NCI-H526 (cell line): ENCODE data around the gene SLC6A19.

Experiments used
- DNase-seq, 2 experiments: peaks; one replicate each; lab custom pipeline; 2025; lab: John Stamatoyannopoulos, UW

SLC6A19 gene

GRCh38 chr5:1244255-1244654 is 42.9 kb downstream of the SLC6A19 start:
- DNase-seq: no peak

GRCh38 chr5:1244976-1245375 is 43.6 kb downstream of the SLC6A19 start:
- DNase-seq: no peak

DNA sequence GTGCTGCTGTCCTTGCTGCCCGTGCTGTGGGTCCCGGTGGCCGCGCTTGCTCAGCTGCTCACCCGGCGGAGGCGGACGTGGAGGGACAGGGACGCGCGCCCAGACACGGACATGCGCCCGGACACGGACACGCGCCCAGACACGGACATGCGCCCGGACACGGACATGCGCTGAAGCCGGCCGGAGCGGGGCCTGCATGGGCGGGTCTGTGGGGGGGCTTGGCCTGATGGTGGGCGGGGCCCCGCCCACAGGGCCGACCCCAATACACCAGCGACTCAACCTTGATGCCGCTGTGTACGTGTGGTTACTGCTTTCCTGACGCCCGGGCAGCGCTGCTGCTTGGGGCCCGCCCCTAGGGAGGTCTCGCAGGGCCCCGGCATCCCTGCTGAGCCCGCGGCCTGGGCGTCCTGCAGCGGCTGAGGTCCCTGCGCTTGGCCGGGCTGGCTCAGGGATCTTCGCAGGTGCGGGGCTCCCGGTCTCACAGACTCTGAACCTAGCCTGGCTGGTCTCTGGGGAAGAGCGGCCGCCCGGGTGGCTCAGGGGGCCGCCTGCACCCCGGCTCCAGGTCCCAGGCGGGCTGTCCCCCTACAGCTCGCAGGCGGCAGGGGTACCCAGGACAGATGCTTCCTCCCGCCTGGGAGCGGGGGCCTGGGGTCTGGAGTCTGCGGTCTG is 44.6 kb downstream of the SLC6A19 start:
- peak in 1 of 2 experiments; percentile 66 for DNase-seq

DNA sequence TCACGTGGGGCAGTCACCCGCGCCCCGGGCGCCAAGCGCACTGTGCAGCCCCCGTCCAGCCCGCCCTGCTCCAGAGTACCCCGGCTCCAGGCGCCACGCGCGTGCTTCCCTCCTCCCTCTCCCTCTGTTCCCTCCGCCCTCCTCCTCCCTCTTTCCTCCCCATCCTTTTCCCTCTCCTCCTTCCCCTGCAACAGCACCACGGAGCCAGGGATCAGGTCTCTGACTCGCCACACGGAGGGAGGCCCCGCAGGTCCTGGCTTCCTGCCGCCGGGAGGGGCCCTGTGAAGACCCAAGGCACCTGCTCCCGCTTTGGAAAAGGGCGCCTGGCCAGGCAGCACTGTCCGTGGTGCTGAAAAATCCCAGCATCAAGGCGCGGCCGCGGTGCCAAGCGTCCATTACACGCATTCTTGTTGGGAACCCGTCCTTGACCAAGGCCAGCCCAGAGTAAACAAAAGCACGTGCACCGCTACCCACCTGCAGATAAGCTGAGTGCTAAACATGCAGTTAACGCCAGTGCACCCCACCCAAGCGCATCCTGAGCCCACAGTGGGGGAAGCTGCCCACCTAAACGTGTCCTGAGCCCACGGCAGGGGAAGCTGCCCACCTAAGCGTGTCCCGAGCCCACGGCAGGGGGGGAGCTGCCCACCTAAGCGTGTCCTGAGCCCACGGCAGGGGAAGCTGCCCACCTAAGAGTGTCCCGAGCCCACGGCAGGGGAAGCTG is 45.5 kb downstream of the SLC6A19 start:
- peak in 1 of 2 experiments; percentile 28 for DNase-seq

DNA sequence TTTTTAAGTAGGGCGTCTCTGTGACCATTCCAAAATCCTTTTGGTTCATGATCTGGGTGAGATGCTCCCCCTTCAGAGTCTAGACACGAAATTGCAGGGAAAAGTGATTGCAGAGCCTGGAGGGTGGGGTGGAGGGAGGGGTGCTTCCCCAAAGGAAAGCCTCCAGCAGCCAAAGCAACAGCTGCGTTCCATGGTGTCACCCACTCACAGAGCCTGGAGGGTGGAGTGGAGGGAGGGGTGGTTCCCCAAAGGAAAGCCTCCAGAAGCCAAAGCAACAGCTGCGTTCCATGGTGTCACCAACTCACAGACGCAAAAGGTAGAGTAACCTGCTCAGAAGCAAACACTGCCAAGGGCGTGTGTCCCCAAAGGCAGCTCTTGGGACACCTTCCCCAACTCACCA is 46.4 kb downstream of the SLC6A19 start:
- no peak for DNase-seq

DNA sequence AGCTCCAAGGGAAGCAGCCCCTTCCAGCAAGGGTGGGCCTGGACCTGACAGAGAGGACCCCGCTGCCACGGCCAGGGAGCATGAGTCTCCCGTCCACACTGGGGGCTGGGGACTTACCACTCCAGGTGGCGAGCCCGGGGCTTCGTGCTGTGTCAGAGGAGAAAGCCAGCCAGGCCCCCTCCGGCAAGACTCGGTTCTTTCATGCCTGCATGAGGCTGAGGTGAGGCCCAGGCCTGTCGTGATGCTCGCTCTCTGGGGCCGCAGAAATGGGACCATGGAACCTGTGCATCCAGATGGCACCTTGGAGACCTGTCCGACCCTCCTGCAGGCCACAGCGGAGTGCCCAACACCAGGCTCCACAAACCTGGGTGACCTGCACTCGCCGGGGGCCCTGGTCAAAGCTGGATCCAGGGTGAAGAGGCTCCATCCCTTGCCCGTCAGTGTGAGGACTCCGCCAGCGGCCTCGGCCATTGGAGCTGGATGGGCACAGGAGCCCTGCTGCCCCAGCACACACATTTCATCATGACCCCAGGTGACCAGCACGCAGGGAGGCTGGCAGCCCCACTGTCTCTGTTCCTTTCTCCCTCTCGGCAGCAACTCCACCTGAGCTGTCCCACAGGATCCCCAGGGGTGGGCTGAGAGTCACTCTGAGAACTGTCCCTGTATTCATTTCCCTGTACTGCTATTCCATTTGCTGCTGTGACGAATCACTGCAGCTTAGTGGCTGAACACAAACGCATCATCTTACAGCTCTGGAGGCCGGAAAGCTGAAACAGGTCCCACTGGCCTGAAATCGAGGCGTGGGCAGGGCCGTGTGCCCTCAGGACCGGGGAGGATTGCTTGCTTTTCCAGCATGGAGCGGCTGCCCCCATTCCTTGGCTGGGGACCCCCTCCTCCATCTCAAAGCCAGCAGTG is 48.2 kb downstream of the SLC6A19 start:
- DNase-seq: no peak

- no peak for DNase-seq
Observed at GRCh38 chr5:1251678-1252580, 50.5 kb downstream of the SLC6A19 start.

DNA sequence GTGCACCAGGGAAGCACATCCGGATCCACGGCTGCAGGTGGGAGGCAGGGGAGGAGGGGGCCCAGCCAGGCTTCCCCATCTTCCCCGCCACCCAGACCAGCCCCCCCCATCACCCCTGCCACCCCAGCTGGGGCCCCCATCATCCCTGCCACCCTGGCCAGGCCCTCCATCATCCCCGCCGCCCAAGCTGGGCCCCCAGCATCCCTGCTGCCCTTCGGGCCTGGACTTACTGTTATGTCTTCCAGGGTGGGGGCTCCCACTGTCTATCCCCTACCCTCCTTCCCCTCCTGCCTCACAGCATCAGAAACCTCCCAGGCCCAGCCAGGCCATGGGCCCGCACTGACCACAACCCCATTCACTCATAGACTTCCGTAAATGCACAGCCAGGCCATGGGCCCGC is 51.3 kb downstream of the SLC6A19 start:
- DNase-seq: no peak

- DNase-seq: no peak
Observed at GRCh38 chr5:1253456-1254105, 52.2 kb downstream of the SLC6A19 start.

DNA sequence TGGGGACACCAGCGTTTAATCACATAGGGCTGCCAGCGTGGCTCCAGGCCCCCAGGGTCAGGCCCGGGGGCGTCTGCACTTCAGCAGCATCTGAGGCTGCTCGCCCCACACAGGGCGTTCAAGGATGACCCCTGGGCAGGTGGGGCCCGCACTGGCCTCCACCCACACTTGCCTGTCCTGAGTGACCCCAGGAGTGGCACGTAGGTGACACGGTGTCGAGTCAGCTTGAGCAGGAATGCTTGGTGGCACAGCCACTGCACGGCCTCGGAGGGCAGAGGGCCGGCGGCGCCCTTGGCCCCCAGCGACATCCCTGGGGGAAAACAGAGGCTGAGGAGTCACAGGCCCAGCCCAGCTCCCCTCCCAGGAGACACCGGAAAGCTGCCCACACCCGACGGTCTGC is 52.8 kb downstream of the SLC6A19 start:
- DNase-seq: no peak

GRCh38 chr5:1255081-1255561 is 53.7 kb downstream of the SLC6A19 start:
- peak in 1 of 2 experiments; percentile 25 for DNase-seq

- no peak for DNase-seq
Observed at GRCh38 chr5:1256776-1257175, 55.4 kb downstream of the SLC6A19 start.

DNA sequence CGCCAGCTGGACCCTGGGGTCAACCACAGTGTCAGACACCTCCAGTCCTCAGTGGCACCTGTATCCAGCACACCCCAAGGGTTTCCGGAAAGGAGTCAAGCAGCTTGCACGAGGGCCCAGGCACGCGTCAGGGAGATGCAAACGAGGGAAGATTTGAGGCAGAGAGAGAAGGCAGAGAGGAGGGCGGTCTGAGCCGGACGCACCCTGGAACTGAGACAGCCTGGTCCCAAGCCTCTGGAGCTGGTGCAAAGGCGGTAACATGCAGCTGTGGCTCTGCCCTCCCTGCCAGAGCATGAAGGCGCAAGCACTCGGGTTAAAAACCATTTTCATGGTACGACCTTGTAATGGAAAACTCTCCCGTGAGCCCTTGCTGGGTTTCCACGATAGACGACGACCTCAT is 56.0 kb downstream of the SLC6A19 start:
- DNase-seq: no peak

GRCh38 chr5:1257841-1258240 is 56.4 kb downstream of the SLC6A19 start:
- no peak for DNase-seq

DNA sequence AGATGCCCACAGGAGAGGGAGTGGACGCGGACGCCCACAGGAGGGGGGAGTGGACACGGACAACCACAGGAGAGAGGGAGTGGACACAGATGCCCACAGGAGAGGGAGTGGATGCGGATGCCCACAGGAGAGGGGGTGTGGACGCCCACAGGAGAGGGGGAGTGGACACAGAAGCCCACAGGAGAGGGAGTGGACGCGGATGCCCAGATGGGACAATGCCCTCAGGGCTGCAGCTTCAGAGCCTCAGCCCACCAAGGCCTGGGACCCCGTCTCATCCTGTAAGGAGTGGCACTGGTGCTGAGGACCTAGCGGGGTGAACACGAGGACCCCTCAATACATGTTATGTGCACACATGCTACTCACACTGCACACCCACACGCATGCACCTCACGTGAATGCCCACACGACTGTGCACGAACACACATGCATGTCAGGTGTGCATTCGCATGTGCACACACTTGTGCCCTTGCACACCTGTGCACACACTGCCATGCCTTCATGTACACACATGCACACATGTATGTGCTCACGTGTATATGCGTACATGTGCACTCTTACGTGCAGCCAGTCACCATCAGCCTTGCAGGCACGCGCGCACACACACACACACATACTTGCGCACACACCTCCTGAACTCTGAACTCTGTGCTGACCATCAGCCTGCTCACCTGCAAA is 58.5 kb downstream of the SLC6A19 start:
- DNase-seq: no peak

GRCh38 chr5:1261643-1262042 is 60.2 kb downstream of the SLC6A19 start:
- no peak for DNase-seq

DNA sequence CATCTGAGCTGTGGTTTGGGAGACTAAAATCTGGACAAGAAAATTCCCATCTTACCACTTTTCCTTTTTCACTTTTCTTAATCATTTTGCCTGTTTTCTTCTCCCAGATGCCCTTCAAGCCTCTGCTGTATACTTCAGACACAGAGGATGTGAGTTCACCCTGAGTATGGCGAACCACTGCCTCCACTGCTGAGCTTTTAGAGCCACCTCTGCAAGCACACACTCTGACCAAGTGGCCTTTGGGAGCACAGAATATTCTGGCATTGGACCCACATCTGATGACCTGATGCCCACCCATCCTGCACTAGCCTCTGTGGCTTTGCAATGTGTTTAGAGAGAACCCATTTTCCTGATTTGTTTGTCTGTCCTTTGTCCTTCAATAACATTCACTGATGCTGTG is 61.0 kb downstream of the SLC6A19 start:
- no peak for DNase-seq

DNA sequence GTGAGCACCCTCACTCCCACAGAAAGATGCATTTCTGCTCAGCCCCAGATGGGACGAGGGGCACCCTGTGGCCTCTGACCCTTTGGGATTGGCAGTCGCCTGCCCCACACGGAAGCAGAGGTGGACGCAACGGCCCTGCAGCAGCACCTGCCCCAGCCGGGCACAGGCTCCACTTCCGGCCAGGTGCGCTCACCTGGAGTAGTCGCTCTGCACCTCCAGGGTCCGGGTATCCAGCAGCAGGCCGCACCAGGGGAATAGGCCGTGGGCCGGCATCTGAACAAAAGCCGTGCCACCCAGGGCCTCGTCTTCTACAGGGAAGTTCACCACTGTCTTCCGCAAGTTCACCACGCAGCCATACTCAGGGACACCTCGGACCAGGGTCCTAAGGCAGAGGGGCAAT is 62.8 kb downstream of the SLC6A19 start:
- DNase-seq: no peak

DNA sequence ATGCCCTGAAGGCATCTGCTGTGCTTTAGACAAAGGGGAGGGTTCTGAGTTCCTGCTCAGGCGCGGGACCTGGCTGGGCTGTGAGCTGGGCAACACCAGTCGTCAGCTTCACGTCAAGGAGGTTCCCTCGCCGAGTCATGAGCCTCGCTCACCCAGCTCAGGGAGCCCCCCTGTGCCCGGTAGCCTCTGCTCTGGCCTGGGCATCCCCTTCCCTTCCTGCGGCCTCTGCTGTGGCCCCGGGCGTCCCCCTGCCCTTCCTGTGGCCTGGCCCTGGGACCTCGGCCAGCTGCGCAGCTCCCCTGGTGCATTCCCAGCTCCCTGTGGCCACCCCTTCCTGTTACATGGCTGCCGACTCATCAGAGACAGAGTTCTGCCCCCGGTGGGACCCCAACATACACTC is 63.6 kb downstream of the SLC6A19 start:
- no peak for DNase-seq
